Measurements from ENCODE around the gene LPCAT2.

DNA sequence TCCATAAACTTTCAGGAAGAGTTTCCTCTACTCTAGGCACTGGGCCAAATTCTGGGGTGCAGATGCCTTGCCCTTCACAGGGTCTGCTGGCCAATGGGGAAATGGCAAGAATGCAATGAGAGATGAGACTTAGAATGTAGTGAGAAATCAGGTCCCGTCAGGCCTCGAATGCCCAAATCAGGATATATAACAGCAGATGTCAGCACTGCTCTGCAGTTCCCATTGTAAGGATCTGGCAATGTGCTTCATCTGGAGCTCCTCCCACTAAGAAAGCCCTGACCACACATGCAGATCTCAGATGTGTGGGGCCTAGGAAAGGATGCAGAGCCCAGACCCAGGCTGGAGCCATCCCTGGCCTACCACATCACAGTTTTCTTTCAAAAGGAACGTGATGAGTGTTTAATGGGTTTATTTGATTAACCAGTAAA is 13.9 kb upstream of the LPCAT2 start:
- no peak for TF ChIP-seq RCOR1 (IDR thresholded peaks at IDR 0.05; ENCODE audit: low read depth, low read length)
- TF ChIP-seq, protein P1, sequence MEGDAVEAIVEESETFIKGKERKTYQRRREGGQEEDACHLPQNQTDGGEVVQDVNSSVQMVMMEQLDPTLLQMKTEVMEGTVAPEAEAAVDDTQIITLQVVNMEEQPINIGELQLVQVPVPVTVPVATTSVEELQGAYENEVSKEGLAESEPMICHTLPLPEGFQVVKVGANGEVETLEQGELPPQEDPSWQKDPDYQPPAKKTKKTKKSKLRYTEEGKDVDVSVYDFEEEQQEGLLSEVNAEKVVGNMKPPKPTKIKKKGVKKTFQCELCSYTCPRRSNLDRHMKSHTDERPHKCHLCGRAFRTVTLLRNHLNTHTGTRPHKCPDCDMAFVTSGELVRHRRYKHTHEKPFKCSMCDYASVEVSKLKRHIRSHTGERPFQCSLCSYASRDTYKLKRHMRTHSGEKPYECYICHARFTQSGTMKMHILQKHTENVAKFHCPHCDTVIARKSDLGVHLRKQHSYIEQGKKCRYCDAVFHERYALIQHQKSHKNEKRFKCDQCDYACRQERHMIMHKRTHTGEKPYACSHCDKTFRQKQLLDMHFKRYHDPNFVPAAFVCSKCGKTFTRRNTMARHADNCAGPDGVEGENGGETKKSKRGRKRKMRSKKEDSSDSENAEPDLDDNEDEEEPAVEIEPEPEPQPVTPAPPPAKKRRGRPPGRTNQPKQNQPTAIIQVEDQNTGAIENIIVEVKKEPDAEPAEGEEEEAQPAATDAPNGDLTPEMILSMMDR (IDR thresholded peaks at IDR 0.05): no peak
- TF ChIP-seq EP300 (IDR thresholded peaks at IDR 0.05): no peak
- TF ChIP-seq PBX3 (IDR thresholded peaks at IDR 0.05): no peak
- no peak for TF ChIP-seq MAZ (IDR thresholded peaks at IDR 0.05; ENCODE audit: borderline replicate concordance, low read depth, low read length)
- TF ChIP-seq MAX (IDR thresholded peaks at IDR 0.05): no peak
- TF ChIP-seq MYC (IDR thresholded peaks at IDR 0.05; ENCODE audit: borderline replicate concordance, low read length): no peak
- TF ChIP-seq POLR2A (IDR thresholded peaks at IDR 0.05; ENCODE audit: low read length): no peak
- TF ChIP-seq RFX5 (IDR thresholded peaks at IDR 0.05): no peak
- no peak for TF ChIP-seq HDAC2 (IDR thresholded peaks at IDR 0.05)
- no peak for TF ChIP-seq CEBPB (IDR thresholded peaks at IDR 0.05)
- no peak for TF ChIP-seq JUN (IDR thresholded peaks at IDR 0.05)
